SK-N-DZ (cell line): Measurements from ENCODE around the gene MORN1.

ENCODE experiments used
- DNase-seq: peaks from one replicate; pipeline ENCODE4 v3.0.0-alpha.2; 2015; ENCODE audit warnings: low spot score

MORN1 gene

GRCh38 chr1:2405588-2406295, 14.4 kb upstream of the MORN1 start:
- no peak for DNase-seq

- DNase-seq = no peak
Observed at GRCh38 chr1:2404890-2405511, 13.6 kb upstream of the MORN1 start.

- no peak for DNase-seq
Observed at GRCh38 chr1:2404142-2404889, 13.0 kb upstream of the MORN1 start.

GRCh38 chr1:2403273-2403672, 11.9 kb upstream of the MORN1 start:
- no peak for DNase-seq

GRCh38 chr1:2402420-2402819, 11.1 kb upstream of the MORN1 start:
- DNase-seq = no peak

GRCh38 chr1:2400950-2401649, 9.7 kb upstream of the MORN1 start:
- DNase-seq = no peak

GRCh38 chr1:2400576-2400909, 9.2 kb upstream of the MORN1 start:
- no peak for DNase-seq

- no peak for DNase-seq
Observed at GRCh38 chr1:2399890-2400575, 8.7 kb upstream of the MORN1 start.

GRCh38 chr1:2398871-2399270, 7.5 kb upstream of the MORN1 start:
- no peak for DNase-seq

- no peak for DNase-seq
Observed at GRCh38 chr1:2397007-2397679, 5.8 kb upstream of the MORN1 start.

GRCh38 chr1:2396476-2396875, 5.1 kb upstream of the MORN1 start:
- no peak for DNase-seq

GRCh38 chr1:2396059-2396458, 4.7 kb upstream of the MORN1 start:
- no peak for DNase-seq

- no peak for DNase-seq
Observed at GRCh38 chr1:2395245-2395644, 3.9 kb upstream of the MORN1 start.

GRCh38 chr1:2394761-2395160, 3.4 kb upstream of the MORN1 start:
- DNase-seq = no peak

- DNase-seq = no peak
Observed at GRCh38 chr1:2394220-2394619, 2.9 kb upstream of the MORN1 start.

GRCh38 chr1:2393471-2393877, 2.1 kb upstream of the MORN1 start:
- no peak for DNase-seq

GRCh38 chr1:2392686-2393085, 1.3 kb upstream of the MORN1 start:
- DNase-seq = no peak

- no peak for DNase-seq
Observed at GRCh38 chr1:2391931-2392509, 666 bp upstream of the MORN1 start.

GRCh38 chr1:2389644-2390043, 1.7 kb downstream of the MORN1 start:
- DNase-seq = no peak

GRCh38 chr1:2388004-2388913, 3.1 kb downstream of the MORN1 start:
- DNase-seq = no peak
